ENCODE data around the gene DDX23.

- TF ChIP-seq POLR2A (IDR thresholded peaks at IDR 0.05; ENCODE audit: low read depth, low read length) (no peak), RFX5 (IDR thresholded peaks at IDR 0.05; ENCODE audit: low read depth, low read length) (no peak), CTCF (conservative IDR thresholded peaks at IDR 0.05; ENCODE audit: low read depth, low read length) (no peak), CEBPB (IDR thresholded peaks at IDR 0.05; ENCODE audit: low read depth, low read length) (no peak), MAZ (IDR thresholded peaks at IDR 0.05; ENCODE audit: borderline replicate concordance, low read depth, low read length) (no peak), USF2 (IDR thresholded peaks at IDR 0.05; ENCODE audit: low read depth, low read length) (no peak), MAFK (IDR thresholded peaks at IDR 0.05; ENCODE audit: low read depth, low read length) (no peak), SMC3 (IDR thresholded peaks at IDR 0.05; ENCODE audit: low read depth, low read length) (no peak)
Observed at GRCh38 chr12:48819986-48820725, 31.8 kb downstream of the DDX23 start.
